Parietal lobe (tissue), 2 donors: Measurements from ENCODE around the gene TM7SF2. TPM values are rescaled to one million over a fixed set of nuclear protein-coding genes. Genes with fewer than 3 reads are reported as not detected.

ENCODE experiments used
- small RNA-seq: library from RNA; depleted of rRNA; stranded (forward); fragments of <200 nt; gene quantifications from one replicate; pipeline ENCODE3, GENCODE V24; 2014; ENCODE audit warnings: low replicate concordance
- total RNA-seq: library from RNA; depleted of rRNA; stranded (reverse); fragments of >200 nt; gene quantifications from one replicate; pipeline ENCODE4 v1.2.3, GENCODE V29; 2014

TM7SF2 gene
- 61.0 TPM for total RNA-seq

DNA sequence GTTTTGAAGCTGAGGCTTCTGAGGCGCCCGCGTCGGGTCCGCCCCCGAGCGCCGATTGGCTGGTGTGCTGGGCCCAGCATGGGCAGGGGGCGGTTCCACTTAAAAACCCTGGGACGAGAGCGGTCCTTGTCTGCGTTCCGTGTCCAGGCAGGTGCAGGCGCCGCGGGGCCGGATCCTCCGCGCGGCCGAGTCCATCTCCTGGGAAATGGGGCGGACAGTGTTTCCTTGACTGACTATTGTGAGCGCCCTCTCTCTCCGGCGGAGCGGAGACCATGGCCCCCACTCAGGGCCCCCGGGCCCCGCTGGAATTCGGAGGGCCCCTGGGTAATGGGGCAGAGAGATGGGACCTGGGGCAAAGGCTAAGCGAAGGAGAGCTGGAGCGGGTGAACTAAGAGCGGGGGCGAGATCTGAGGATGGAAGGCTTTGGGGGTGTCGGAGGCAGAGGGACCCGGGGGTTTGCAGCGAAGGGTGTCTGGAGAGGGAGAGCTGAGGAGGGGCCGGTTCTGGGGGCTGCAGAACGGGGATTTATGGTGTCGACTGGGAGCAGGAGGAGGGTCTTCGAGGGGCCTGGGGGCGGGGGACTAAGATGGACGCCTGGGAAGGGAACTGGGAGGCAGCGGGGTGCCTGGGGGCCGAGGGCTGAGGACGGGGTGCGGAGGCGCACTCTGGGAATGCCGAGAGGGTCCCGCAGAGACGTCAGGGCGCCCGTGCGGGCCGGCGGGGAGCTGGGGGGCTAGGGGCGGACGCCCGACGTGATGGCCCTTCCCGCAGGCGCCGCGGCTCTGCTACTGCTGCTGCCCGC, at the start of gene TM7SF2:
Gene TM7SF2 (plus strand): TSS at position 129 of the 802 bp plus-strand sequence. CDS start 144 bp downstream, at position 273.

DNA sequence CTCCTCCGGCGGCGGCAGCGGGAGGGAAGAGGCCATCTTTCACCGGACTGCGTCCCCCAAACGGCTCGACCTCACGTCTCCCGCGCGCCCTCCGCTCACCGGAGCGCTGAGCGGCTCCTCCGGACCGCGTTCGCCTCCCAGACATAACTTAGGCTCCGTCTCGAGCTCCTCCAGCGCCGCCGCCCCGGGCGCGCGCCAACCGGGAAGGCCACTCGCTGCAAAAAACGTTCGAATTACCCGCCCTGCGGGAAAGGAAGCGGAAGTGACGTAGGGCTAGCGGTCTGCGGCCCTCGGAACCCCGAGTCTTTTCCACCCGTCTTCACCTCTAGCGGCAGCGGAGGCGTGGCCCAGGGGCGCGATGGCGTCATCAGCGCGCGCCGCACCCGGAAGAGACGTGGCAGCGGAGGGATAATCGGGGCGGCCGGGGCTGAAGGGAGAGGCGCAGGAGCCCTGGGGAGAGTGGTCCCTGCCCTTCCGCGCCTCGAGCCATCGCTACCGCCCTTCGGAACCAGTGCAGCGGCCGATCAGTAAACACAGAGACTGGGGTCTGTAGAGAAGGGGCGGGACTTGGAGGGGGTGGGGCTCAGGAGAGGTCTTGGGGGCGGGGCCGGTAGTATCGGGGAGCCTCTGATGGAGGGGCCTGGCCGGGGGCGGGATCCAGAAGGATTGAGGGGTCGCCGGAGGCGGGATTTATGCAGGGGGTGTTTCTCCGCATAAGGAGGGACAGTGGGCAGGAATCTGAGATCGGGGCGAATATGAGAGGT, 27.7 kb upstream of the TM7SF2 start, which contains the start of the genes CDCA5 and ZFPL1:
Gene CDCA5 (minus strand): TSS at position 207 of the 764 bp plus-strand sequence. CDS start 62 bp downstream, at position 145.
Gene ZFPL1 (plus strand): TSS at position 389 of the 764 bp plus-strand sequence. CDS start 477 bp downstream, outside the sequence.

DNA sequence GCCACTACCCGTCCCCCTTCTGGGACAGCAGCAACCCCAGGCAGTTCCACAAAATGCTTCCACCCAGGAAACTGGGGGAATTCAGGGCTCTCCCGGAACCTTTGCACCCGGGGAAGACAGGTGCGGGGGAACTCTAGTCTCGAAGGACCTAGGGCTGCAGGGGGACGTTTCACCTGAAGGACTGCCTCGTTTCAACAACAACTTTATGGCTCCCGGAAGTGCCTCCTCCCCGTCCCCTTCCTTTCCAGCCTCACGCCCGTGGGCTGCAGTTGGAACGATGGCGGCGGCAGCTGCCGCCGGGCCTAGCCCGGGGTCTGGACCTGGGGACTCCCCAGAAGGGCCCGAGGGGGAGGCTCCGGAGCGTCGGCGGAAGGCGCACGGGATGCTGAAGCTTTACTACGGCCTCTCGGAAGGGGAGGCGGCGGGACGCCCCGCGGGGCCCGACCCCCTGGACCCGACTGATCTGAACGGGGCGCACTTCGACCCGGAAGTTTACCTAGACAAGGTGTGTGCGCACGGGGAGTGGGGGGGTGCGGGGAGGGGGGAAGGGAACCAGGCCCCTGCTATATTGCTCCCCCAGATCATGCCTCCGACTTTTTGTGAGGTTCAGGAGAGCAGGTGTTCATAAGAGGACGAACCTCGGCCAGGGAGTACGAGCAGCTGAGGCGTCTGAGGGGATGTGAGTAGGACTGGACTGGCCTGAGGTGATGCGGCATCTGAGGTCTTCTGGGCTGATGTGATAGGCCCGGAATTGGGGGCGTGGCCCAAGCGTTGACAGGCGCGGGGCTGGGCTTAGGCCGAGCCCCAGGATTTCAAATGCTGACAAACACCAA, 15.5 kb upstream of the TM7SF2 start, which contains the start of gene VPS51:
Gene VPS51 (plus strand): TSS at position 241 of the 833 bp plus-strand sequence. CDS start 37 bp downstream, at position 278.

DNA sequence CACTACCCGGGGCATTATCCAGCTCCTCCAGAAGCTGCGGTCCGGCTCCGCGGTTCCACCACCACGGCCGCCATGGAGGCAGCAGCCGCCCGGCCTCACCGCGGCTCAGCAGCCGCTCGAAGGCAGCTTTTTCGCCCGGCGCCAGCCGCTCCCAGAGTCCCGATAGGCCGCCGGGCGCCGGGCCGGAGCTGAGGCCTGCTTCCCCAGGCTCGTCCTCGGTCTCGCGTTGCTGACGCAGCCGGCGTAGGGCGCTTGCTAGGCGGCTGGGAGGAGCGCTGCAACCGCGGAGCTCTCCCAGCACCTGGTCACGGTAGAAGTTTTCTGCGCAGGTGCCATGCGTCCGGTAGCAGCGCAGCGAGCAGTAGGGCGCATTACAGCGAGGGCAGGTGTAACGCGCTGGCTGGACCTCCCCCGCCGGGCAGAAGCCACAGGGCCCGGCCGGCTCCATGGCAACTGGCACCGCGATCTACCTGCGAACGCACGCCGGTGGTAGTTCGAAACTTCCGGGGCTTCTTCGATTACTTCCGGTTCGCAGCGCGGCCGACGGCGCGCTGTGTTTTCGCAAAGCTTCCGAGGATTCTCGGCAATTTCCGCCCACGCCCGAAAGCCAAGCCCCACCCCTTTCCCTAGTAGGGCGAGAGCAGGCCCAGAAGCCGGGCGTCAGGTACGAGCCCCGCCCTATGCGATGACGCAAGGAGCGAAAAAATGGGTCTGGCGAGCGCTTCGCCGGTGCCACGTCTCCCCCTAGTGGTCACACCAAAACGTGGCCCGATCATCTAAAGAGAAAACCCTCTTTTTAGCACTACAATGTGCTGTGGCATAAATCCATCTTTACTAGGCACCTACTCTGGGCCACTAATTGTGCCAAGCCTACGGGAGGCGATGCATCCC, 5.8 kb downstream of the TM7SF2 start, which contains the start of gene ZNHIT2:
Gene ZNHIT2 (minus strand): TSS at position 496 of the 891 bp plus-strand sequence. CDS start 48 bp downstream, at position 448.

DNA sequence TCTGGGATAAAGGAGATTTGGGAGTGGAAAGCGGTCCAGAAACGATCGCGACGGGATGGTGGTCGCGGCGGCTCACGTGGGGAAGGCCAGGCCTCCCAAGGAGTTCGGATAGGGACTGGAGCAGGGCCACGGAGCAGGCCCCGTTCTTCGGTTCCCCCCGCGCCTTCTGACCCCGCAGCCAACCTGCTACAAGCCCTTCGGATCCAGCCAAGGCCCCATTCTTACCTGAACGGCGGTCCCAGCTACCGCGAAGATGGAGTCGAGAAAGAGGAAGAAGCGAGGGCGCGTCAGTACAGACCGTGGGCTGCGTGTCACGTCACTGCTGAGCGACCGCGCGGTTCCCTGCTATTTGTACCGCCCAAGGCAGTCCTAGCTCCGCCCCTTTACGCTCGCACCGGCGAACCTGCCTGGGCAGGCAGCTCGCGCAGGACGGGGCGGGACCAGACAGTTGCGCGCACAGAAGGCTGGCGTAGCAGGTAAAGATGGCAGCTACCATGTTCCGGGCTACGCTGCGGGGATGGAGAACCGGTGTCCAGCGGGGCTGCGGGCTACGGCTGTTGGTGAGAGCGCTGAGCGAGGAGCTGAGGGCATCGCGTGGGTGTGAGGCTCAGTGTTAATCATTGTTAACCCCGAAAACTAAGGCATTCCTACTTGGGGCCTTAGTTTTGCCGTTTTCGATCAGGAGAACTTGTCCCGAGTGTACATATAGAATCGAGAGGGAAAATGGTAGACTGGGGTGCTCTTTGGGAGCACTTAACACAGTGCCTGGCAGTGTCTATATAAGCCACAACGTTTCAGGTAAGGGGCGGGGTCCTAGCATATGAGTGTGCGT, 10.4 kb downstream of the TM7SF2 start, which contains the start of the genes FAU and MRPL49:
Gene FAU (minus strand): TSS at position 270 of the 832 bp plus-strand sequence. CDS start 321 bp downstream, outside the sequence.
Gene MRPL49 (plus strand): TSS at position 457 of the 832 bp plus-strand sequence. CDS start 26 bp downstream, at position 483.

DNA sequence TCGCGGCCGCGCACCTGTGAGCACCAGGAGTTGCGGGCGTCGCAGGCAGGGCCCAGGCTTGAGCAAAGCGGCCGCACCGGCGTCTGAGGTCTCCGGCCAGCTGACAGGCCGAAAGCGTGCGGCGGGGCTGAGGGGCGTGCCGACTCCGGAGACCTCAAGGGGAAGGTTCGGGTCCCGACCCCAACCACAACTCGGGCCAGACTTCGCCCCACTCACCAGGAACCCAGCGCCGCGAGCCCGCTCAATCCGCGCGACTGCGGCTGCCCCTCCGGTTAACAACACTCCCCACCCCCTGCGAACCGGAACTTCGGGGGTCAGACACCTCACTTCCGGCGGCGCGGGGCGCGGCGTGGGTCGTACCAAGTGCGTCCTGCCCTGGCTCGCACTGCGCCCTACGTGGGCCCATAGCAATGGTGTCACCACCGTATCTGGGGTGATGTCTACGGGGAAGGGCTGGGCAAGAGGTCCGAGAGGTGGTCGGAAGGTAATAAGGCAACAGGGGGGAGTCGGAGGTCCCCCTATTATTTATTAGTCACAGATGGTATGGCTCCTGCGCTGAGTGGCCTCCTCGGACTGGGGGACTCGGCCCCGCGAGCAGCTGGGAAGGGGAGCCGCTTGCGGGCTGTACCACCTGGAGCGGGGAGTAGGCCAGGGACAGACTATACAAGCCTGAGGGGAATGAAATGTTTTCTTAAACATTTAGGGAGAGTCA, 22.7 kb downstream of the TM7SF2 start, which contains the start of gene SYVN1:
Gene SYVN1 (minus strand): TSS at position 280 of the 712 bp plus-strand sequence. CDS start 918 bp downstream, outside the sequence.

Small RNA genes within 50 kb of the gene (small RNA-seq; reads per million reads assigned to genes)
- gene HIGD1AP10 (not detected), gene PDCL2P2 (not detected), gene RNU2-23P (7.0 reads per million, percentile 88 among the genes with 10 or more reads in this experiment)

Other genes starting within 250 kb of the TM7SF2 start
- 44.4 TPM for gene EHD1, start 233.3 kb upstream of the TM7SF2 start, total RNA-seq
- 13.1 TPM for gene ATG2A, start 194.7 kb upstream of the TM7SF2 start, total RNA-seq
- 27.9 TPM for gene PPP2R5B, start 187.2 kb upstream of the TM7SF2 start, total RNA-seq
- gene GPHA2, start 176.0 kb upstream of the TM7SF2 start, total RNA-seq = not detected
- not detected for gene MAJIN, start 139.8 kb upstream of the TM7SF2 start, total RNA-seq
- gene BATF2, start 114.9 kb upstream of the TM7SF2 start, total RNA-seq = not detected
- 42.9 TPM for gene ARL2, start 97.7 kb upstream of the TM7SF2 start, total RNA-seq
- 21.9 TPM for gene SNX15, start 84.4 kb upstream of the TM7SF2 start, total RNA-seq
- 4.7 TPM for gene SAC3D1, start 70.7 kb upstream of the TM7SF2 start, total RNA-seq
- 2.2 TPM for gene NAALADL1, start 53.3 kb upstream of the TM7SF2 start, total RNA-seq
- 2.8 TPM for gene CDCA5, start 27.8 kb upstream of the TM7SF2 start, total RNA-seq
- 20.3 TPM for gene ZFPL1, start 27.6 kb upstream of the TM7SF2 start, total RNA-seq
- gene VPS51, start 15.7 kb upstream of the TM7SF2 start, total RNA-seq = 197 TPM
- gene ZNHIT2, start 5.8 kb downstream of the TM7SF2 start, total RNA-seq = 4.7 TPM
- gene FAU, start 10.3 kb downstream of the TM7SF2 start, total RNA-seq = 168 TPM
- 29.4 TPM for gene MRPL49, start 10.4 kb downstream of the TM7SF2 start, total RNA-seq
- 22.2 TPM for gene SYVN1, start 22.6 kb downstream of the TM7SF2 start, total RNA-seq
- not detected for gene SPDYC, start 58.4 kb downstream of the TM7SF2 start, total RNA-seq
- gene CAPN1, start 70.1 kb downstream of the TM7SF2 start, total RNA-seq = 65.7 TPM
- gene POLA2, start 150.1 kb downstream of the TM7SF2 start, total RNA-seq = 4.7 TPM
- gene CDC42EP2, start 203.0 kb downstream of the TM7SF2 start, total RNA-seq = 9.4 TPM
- gene DPF2, start 222.0 kb downstream of the TM7SF2 start, total RNA-seq = 50.7 TPM
- 3.8 TPM for gene TIGD3, start 242.9 kb downstream of the TM7SF2 start, total RNA-seq